ENCODE results near the gene FAM20A.
"Not testable (repeated sequence)": the region's sequence is repeated elsewhere in the genome, so short reads cannot be mapped to it uniquely, and the experiment has no call there.

Gene FAM20A

GRCh38 chr17:68564415-68565111 is 36.6 kb downstream of the FAM20A start:
- DNase-seq, result no peak

- no peak for DNase-seq
Measured at GRCh38 chr17:68562736-68563135, 38.4 kb downstream of the FAM20A start.

GRCh38 chr17:68560966-68561720 is 40.0 kb downstream of the FAM20A start:
- no peak for DNase-seq

DNA sequence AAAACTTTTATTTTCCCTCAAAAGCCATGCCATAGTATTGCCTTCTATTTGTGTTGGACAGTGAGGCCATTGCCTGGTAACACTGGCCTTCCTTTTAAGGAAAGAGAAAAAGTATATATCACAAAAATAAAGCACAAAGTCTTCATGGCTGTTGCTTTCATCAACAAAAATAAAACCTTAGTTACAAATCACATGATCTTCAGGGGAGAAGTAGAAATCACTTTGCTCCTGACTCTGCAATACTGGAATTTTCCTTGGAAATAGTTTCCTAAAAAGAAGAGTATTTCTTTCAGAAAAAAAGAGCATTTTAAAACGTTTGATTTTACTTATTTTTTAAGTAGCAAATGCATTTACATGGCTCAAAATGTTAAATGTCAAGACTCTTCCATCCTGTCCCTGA is 41.9 kb downstream of the FAM20A start:
- DNase-seq, result no peak

- no peak for DNase-seq
Measured at GRCh38 chr17:68556551-68556950, 44.6 kb downstream of the FAM20A start.

GRCh38 chr17:68544111-68544915 is 56.9 kb downstream of the FAM20A start:
- DNase-seq, result no peak

DNA sequence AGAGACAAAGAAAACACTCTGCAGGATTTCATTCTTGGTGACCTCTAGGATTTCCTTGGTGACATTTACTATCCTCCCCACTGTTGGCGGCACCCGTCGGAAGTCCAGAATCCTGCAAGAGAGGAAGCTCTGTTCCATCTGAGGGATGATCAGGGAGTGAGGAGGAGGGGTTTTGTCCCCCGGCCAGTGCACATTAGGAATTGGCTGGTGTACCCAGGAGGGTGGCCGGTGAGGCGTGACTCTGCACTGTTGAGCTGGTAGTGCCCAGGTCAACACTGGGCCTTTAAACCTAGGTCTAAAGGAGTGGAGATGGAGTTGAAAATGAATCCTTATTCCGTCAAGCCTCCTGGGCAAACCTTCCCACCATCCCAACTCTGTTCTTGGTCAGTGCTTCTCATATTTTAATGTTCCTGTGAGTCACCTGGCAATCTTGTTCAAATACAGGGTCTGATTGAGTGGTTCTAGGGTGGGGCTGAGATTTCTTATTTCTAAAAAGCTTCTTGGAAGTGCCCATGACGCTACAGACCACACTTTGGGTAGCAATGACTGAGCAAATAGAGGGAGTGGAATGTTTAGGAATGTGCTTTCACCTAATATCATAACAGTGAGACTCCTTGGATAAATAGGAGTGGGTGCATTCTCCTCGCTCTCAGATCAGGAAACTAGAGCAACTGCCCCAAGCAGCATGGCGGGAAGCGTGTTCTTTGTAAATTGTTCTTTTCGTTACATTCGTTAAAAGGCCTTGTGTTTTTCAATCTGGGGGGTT is 58.3 kb downstream of the FAM20A start:
- no peak for DNase-seq

DNA sequence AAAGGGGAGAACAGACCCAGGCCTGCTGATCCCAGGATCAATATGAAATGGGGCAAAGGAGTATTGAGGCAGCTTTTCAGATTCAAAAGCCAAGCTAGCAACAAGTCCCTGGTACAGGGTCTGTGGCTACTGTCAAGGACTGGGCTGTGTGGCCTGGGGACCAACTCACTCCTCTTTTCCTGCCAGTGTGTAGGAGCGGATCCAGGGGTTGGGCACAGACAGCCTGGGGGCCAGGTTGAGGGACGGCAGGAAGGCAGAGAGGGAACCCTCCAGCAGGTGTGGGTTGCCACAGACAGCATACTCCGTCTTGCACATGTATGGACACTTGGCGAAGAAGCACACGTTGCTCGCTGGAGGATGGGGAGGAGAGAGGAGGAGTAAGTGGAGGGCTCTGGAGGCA is 59.4 kb downstream of the FAM20A start:
- DNase-seq, result no peak

DNA sequence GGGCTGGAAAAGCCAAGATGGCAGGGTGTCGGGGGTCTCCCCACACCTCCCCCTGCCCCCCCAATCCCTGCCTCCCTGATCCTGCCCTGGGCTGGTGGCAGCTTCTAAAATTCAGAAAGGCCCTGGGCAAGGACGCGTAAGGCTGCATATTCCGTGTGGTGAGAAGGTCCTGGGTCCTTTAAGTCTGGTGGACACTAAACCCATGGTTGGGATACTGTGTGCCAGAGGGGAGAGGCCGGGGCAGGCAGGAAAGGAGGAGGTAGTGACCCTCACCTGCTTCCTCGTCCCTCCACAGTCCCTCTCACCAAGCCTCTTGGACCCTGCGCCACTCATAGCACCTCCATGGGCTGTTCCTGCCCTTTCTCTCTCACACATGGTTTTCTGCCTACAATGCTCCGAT is 60.2 kb downstream of the FAM20A start:
- DNase-seq, result no peak

DNA sequence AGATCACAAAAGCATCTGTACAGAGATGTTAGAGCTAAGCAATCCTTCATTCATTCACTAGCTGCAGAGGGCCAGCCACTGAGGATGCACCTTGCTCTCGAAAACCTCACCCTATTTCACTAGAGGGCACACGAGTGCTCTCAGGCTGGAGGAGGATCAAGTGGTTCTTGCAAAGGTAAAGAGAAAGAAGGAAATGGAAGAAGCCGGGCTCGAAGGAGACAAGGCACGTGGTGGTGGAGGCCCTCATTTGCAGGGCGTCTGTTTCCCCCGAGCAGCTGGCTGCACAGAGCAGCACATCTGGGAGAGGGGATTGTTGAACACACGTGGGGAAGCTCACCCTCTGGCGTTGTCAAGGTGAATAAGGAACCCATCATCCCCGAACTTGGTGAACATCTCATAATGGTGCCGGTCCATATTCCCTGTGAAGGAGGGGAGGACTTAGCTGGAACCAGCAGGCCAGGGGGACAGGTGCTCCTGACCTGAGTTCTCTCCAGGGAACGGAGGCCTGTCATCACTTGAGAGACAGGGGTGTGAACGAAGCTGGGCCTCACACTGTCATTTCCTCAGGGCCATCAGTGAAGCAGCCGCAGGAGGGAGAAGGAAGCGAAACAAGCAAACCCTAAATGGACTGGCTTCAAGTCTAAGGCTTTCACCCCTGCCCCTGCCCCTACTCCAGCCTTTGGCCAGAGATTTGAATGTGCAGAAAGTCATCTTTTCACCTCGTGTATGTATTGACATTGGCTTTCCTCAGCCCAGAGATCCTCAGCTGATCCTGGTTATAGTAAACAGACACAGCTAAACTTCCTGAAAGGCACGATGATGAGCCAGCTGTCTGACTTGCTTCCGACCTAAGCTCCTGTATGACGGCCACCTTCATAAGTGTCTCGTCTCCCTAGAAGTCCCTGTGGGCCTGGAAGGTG is 61.4 kb downstream of the FAM20A start:
- no peak for DNase-seq

- DNase-seq, result no peak
Measured at GRCh38 chr17:68535922-68536321, 65.2 kb downstream of the FAM20A start.

GRCh38 chr17:68534695-68535088 is 66.5 kb downstream of the FAM20A start:
- no peak for DNase-seq

GRCh38 chr17:68533887-68534694 is 67.1 kb downstream of the FAM20A start:
- DNase-seq, result no peak

DNA sequence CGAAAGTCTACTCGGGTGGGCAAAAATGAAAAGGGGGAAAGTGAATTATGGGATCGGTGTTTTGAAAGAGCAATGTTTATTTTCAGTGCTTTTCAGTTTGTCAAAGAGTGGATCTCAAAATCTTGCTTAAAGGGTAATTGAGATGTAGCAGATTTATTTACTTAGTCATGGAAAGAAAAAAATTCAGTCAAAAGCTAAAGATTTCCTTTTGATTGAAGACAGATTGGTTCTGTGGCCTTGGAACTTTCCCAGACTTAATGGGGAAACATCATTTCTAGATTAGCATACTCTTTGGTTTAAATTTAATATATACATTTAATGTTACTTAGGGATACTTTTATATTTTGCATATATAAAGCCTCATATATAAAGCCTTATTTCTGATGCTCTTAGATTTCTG is 68.3 kb downstream of the FAM20A start:
- DNase-seq, result no peak

DNA sequence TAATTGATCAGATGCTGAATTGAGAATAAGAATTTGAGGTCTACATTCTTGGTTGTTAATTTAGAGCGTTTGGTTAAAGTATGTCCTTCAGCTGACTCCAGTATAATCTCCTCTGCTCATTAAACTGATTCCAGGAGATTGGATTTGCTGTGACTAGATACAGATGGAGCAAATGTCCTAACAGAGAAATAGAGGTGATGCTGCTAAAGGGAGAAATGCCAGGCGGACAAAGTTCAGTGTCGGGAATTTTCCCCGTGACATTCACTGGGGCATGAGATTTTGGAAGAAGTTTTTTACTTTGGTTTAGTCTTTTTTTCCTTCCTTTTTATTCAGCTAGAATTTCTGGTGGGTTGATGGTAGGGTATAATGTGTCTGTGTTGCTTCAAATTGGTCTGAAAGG is 69.9 kb downstream of the FAM20A start:
- no peak for DNase-seq

- DNase-seq, result no peak
Measured at GRCh38 chr17:68527314-68527713, 73.9 kb downstream of the FAM20A start.

DNA sequence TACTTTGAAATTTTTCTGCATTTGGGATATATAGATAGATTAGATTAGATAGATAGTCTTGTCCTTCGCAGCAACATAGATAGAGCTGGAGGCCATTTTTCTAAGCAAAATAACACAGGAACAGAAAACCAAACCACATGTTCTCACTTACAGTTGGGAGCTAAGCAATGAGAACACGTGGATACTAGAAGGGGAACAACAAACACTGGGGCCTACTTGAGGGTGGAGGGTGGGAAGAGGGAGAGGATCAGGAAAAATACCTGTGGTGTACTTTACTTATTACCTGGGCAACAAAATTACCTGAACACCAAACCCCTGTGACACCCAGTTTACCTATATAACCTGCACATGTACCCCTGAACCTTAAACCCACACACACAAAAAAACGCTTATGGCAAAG is 74.6 kb downstream of the FAM20A start:
- DNase-seq, result no peak

DNA sequence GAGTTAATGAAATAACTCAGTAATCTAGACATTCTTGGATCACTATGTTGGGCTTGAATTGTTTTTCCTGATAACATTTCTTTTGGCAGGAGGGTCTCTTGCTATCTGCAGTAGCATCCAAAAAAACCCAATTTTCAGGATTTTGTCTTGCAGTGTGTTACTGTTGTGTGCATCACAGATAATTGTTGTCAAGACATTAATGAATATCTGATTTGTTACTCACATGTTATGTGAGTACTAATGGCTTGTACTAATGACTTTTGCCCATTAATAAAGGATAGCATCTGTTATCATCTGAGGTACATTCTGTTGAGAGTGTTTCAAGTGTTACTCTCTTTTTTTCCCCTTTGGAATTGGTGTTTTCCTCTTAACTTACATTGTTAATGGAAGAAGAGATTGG is 78.9 kb downstream of the FAM20A start:
- no peak for DNase-seq

DNA sequence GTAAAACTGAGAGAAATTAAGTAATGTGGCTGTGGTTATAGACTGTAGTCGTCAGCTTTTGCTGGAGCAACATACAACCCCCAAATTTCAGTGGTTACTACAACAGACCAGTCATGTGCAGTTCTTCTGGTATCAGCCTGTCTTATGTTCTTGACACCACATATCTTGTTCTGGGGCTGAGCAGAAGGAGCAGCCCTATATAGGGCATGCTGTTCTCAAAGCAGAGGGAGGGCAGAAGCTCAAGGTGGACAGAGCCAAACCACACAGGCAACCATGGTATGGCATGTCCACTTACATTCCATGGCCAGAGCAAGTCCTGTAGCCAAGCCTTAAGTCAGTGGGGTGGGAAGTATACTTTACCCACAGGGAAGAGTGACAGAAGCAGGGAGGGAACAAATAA is 81.3 kb downstream of the FAM20A start:
- no peak for DNase-seq

DNA sequence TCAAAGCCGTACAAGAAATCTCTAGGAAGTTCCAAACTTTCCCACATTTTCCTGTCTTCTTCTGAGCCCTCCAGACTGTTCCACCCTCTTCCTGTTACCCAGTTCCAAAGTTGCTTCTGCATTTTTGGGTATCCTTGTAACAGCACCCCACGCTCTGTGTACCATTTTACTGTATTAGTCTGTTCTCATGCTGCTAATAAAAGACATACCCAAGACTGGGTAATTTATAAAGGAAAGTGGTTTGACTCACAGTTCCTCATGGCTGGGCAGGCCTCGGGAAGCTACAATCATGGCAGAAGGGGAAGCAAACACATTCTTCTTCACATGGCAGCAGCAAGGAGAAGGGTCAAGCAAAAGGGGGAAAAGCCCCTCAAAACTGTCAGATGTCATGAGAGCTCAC is 82.1 kb downstream of the FAM20A start:
- DNase-seq, result not testable (repeated sequence)

Measured in activated CD4-positive, alpha-beta T cell treated with anti-CD3 and anti-CD28 coated beads, Interleukin-2, amount 50 U/mL, for 4 hours (primary cell).